GM23338 (cell line): ENCODE data around the gene TMEM178B.

Experiments
- CREB1 ChIP-seq: fragments of 250-450 bp; sonication (Bioruptor Pico); IDR thresholded peaks from 2 replicates; pipeline ENCODE4 v1.5.0; 2020; ENCODE audit warnings: low read depth, mild to moderate bottlenecking, moderate library complexity
- EZH2 ChIP-seq: fragments of 200-600 bp; sonication (generic); IDR thresholded peaks from one replicate; pipeline ENCODE4 v1.8.0; 2017; ENCODE audit warnings: antibody characterized with exemption, mild to moderate bottlenecking, low read depth; ENCODE audit not compliant: unreplicated experiment
- EZH2phosphoT487 ChIP-seq: fragments of 200-600 bp; sonication (generic); IDR thresholded peaks from one replicate; pipeline ENCODE4 v1.8.1; 2018; ENCODE audit warnings: antibody characterized with exemption; ENCODE audit not compliant: unreplicated experiment
- JUNB ChIP-seq: IDR thresholded peaks from one replicate; pipeline ENCODE4 v1.6.1; 2016; ENCODE audit warnings: antibody characterized with exemption; ENCODE audit not compliant: unreplicated experiment
- POLR2AphosphoS5 ChIP-seq: IDR thresholded peaks from 2 replicates; pipeline ENCODE4 v1.6.1; 2016; ENCODE audit warnings: antibody characterized with exemption, low read depth
- ZNF114 ChIP-seq: fragments of 250-450 bp; sonication (Bioruptor Pico); IDR thresholded peaks from 2 replicates; pipeline ENCODE4 v1.5.0; 2020; ENCODE audit warnings: mild to moderate bottlenecking, moderate library complexity
- ZNF331 ChIP-seq: fragments of 250-450 bp; sonication (Bioruptor Pico); IDR thresholded peaks from 2 replicates; pipeline ENCODE4 v1.5.0; 2020; ENCODE audit warnings: low read depth, mild to moderate bottlenecking, moderate library complexity
- TF ChIP-seq, protein P1 (sequence below): fragments of 250-450 bp; sonication (Bioruptor Pico); IDR thresholded peaks from 2 replicates; pipeline ENCODE4 v1.5.0; 2020; ENCODE audit warnings: mild to moderate bottlenecking, moderate library complexity
- TF ChIP-seq, protein P2 (sequence below), 2 experiments: fragments of 200-600 bp in 1 of 2; sonication (generic) in 1 of 2; conservative IDR thresholded peaks; 2 replicates each; pipeline versions ENCODE4 v1.5.1 to v1.6.1; 2016 to 2017; ENCODE audit warnings: antibody characterized with exemption in 2 of 2, low read depth in 2 of 2, mild to moderate bottlenecking in 2 of 2, moderate library complexity in 1 of 2
- TF ChIP-seq, protein P3 (sequence below): IDR thresholded peaks from one replicate; pipeline ENCODE4 v1.6.1; 2018; ENCODE audit warnings: antibody characterized with exemption; ENCODE audit not compliant: unreplicated experiment
- TF ChIP-seq, protein P4 (sequence below): IDR thresholded peaks from 2 replicates; pipeline ENCODE4 v1.6.1; 2016; ENCODE audit warnings: antibody characterized with exemption

- no peak for TF ChIP-seq POLR2AphosphoS5
- TF ChIP-seq CREB1 (CRISPR knock-in tag) = no peak
- TF ChIP-seq, protein P1, sequence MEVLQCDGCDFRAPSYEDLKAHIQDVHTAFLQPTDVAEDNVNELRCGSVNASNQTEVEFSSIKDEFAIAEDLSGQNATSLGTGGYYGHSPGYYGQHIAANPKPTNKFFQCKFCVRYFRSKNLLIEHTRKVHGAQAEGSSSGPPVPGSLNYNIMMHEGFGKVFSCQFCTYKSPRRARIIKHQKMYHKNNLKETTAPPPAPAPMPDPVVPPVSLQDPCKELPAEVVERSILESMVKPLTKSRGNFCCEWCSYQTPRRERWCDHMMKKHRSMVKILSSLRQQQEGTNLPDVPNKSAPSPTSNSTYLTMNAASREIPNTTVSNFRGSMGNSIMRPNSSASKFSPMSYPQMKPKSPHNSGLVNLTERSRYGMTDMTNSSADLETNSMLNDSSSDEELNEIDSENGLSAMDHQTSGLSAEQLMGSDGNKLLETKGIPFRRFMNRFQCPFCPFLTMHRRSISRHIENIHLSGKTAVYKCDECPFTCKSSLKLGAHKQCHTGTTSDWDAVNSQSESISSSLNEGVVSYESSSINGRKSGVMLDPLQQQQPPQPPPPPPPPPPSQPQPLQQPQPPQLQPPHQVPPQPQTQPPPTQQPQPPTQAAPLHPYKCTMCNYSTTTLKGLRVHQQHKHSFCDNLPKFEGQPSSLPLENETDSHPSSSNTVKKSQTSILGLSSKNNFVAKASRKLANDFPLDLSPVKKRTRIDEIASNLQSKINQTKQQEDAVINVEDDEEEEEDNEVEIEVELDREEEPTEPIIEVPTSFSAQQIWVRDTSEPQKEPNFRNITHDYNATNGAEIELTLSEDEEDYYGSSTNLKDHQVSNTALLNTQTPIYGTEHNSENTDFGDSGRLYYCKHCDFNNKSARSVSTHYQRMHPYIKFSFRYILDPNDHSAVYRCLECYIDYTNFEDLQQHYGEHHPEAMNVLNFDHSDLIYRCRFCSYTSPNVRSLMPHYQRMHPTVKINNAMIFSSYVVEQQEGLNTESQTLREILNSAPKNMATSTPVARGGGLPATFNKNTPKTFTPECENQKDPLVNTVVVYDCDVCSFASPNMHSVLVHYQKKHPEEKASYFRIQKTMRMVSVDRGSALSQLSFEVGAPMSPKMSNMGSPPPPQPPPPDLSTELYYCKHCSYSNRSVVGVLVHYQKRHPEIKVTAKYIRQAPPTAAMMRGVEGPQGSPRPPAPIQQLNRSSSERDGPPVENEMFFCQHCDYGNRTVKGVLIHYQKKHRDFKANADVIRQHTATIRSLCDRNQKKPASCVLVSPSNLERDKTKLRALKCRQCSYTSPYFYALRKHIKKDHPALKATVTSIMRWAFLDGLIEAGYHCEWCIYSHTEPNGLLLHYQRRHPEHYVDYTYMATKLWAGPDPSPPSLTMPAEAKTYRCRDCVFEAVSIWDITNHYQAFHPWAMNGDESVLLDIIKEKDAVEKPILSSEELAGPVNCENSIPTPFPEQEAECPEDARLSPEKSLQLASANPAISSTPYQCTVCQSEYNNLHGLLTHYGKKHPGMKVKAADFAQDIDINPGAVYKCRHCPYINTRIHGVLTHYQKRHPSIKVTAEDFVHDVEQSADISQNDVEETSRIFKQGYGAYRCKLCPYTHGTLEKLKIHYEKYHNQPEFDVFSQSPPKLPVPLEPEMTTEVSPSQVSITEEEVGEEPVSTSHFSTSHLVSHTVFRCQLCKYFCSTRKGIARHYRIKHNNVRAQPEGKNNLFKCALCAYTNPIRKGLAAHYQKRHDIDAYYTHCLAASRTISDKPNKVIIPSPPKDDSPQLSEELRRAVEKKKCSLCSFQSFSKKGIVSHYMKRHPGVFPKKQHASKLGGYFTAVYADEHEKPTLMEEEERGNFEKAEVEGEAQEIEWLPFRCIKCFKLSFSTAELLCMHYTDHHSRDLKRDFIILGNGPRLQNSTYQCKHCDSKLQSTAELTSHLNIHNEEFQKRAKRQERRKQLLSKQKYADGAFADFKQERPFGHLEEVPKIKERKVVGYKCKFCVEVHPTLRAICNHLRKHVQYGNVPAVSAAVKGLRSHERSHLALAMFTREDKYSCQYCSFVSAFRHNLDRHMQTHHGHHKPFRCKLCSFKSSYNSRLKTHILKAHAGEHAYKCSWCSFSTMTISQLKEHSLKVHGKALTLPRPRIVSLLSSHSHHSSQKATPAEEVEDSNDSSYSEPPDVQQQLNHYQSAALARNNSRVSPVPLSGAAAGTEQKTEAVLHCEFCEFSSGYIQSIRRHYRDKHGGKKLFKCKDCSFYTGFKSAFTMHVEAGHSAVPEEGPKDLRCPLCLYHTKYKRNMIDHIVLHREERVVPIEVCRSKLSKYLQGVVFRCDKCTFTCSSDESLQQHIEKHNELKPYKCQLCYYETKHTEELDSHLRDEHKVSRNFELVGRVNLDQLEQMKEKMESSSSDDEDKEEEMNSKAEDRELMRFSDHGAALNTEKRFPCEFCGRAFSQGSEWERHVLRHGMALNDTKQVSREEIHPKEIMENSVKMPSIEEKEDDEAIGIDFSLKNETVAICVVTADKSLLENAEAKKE (CRISPR knock-in tag) = no peak
- TF ChIP-seq, protein P2, sequence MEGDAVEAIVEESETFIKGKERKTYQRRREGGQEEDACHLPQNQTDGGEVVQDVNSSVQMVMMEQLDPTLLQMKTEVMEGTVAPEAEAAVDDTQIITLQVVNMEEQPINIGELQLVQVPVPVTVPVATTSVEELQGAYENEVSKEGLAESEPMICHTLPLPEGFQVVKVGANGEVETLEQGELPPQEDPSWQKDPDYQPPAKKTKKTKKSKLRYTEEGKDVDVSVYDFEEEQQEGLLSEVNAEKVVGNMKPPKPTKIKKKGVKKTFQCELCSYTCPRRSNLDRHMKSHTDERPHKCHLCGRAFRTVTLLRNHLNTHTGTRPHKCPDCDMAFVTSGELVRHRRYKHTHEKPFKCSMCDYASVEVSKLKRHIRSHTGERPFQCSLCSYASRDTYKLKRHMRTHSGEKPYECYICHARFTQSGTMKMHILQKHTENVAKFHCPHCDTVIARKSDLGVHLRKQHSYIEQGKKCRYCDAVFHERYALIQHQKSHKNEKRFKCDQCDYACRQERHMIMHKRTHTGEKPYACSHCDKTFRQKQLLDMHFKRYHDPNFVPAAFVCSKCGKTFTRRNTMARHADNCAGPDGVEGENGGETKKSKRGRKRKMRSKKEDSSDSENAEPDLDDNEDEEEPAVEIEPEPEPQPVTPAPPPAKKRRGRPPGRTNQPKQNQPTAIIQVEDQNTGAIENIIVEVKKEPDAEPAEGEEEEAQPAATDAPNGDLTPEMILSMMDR (conservative IDR thresholded peaks at IDR 0.05; ENCODE audit: low read depth in 2 of 2) = peak; percentile 45 to 64
- TF ChIP-seq EZH2 = no peak
- no peak for TF ChIP-seq ZNF331 (CRISPR knock-in tag)
- no peak for TF ChIP-seq EZH2phosphoT487
- TF ChIP-seq, protein P3, sequence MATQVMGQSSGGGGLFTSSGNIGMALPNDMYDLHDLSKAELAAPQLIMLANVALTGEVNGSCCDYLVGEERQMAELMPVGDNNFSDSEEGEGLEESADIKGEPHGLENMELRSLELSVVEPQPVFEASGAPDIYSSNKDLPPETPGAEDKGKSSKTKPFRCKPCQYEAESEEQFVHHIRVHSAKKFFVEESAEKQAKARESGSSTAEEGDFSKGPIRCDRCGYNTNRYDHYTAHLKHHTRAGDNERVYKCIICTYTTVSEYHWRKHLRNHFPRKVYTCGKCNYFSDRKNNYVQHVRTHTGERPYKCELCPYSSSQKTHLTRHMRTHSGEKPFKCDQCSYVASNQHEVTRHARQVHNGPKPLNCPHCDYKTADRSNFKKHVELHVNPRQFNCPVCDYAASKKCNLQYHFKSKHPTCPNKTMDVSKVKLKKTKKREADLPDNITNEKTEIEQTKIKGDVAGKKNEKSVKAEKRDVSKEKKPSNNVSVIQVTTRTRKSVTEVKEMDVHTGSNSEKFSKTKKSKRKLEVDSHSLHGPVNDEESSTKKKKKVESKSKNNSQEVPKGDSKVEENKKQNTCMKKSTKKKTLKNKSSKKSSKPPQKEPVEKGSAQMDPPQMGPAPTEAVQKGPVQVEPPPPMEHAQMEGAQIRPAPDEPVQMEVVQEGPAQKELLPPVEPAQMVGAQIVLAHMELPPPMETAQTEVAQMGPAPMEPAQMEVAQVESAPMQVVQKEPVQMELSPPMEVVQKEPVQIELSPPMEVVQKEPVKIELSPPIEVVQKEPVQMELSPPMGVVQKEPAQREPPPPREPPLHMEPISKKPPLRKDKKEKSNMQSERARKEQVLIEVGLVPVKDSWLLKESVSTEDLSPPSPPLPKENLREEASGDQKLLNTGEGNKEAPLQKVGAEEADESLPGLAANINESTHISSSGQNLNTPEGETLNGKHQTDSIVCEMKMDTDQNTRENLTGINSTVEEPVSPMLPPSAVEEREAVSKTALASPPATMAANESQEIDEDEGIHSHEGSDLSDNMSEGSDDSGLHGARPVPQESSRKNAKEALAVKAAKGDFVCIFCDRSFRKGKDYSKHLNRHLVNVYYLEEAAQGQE = no peak
- TF ChIP-seq, protein P4, sequence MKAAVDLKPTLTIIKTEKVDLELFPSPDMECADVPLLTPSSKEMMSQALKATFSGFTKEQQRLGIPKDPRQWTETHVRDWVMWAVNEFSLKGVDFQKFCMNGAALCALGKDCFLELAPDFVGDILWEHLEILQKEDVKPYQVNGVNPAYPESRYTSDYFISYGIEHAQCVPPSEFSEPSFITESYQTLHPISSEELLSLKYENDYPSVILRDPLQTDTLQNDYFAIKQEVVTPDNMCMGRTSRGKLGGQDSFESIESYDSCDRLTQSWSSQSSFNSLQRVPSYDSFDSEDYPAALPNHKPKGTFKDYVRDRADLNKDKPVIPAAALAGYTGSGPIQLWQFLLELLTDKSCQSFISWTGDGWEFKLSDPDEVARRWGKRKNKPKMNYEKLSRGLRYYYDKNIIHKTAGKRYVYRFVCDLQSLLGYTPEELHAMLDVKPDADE = no peak
- no peak for TF ChIP-seq JUNB
- TF ChIP-seq ZNF114 (CRISPR knock-in tag) = no peak
These were observed 46.8 kb upstream of the TMEM178B start for GRCh38 chr7:141027043-141027442.
